GM23338 (cell line): ENCODE results near the gene SDR42E2. TPM values are rescaled to one million over a fixed set of nuclear protein-coding genes. Genes with fewer than 3 reads are reported as not detected.

ENCODE experiments used
- ATAC-seq: fragments of 200-7000 bp; cut with Tn5 transposase; 3 replicates; pipeline ENCODE4 v1.9.1; 2020
- DNase-seq: peaks from one replicate; pipeline ENCODE4 v3.0.0-alpha.2; 2015; ENCODE audit warnings: low spot score
- H2AFZ ChIP-seq: fragments of 200-600 bp; sonication (generic); 2 replicates; pipeline ENCODE4 v1.8.0; 2016; ENCODE audit warnings: antibody characterized with exemption, mild to moderate bottlenecking, moderate library complexity
- H3F3A ChIP-seq: fragments of 200-600 bp; sonication (generic); replicated peaks from 2 replicates; pipeline ENCODE4 v1.8.0; 2017; ENCODE audit warnings: antibody characterized with exemption, mixed run types, low read depth
- H3K27ac ChIP-seq: fragments of 200-600 bp; sonication (generic); 2 replicates; pipeline ENCODE4 v1.6.1; 2016; ENCODE audit warnings: low read depth
- H3K27me3 ChIP-seq: fragments of 200-600 bp; sonication (generic); 2 replicates; pipeline ENCODE4 v1.8.0; 2016; ENCODE audit warnings: mild to moderate bottlenecking, mixed run types, moderate library complexity; ENCODE audit not compliant: insufficient read depth
- H3K36me3 ChIP-seq: fragments of 200-600 bp; sonication (generic); 2 replicates; pipeline ENCODE4 v1.8.0; 2016; ENCODE audit warnings: mild to moderate bottlenecking; ENCODE audit not compliant: insufficient read depth
- H3K4me1 ChIP-seq: fragments of 200-600 bp; sonication (generic); 2 replicates; pipeline ENCODE4 v1.8.0; 2016; ENCODE audit warnings: mild to moderate bottlenecking, moderate library complexity; ENCODE audit not compliant: insufficient read depth
- H3K4me2 ChIP-seq: fragments of 200-600 bp; sonication (generic); 2 replicates; pipeline ENCODE4 v1.7.1; 2017; ENCODE audit warnings: mixed run types
- H3K4me3 ChIP-seq: fragments of 200-600 bp; sonication (generic); 2 replicates; pipeline ENCODE4 v1.6.1; 2016; ENCODE audit warnings: mixed run types
- H3K79me2 ChIP-seq: fragments of 200-600 bp; sonication (generic); replicated peaks from 2 replicates; pipeline ENCODE4 v1.8.0; 2017; ENCODE audit warnings: mild to moderate bottlenecking; ENCODE audit not compliant: insufficient read depth
- H3K9me2 ChIP-seq: fragments of 200-600 bp; sonication (generic); 2 replicates; pipeline ENCODE4 v1.8.0; 2017; ENCODE audit not compliant: insufficient read depth
- H4K20me1 ChIP-seq: fragments of 200-600 bp; sonication (generic); replicated peaks from 2 replicates; pipeline ENCODE4 v1.8.0; 2017; ENCODE audit warnings: mild to moderate bottlenecking; ENCODE audit not compliant: insufficient read depth
- H3K27ac Mint-ChIP-seq: 2 replicates; pipeline ENCODE4 v1.8.0; 2020; ENCODE audit warnings: inconsistent platforms, mild to moderate bottlenecking, moderate library complexity, mixed read lengths
- H3K27me3 Mint-ChIP-seq: 3 replicates; pipeline ENCODE4 v1.8.0; 2022; ENCODE audit warnings: low read depth, mild to moderate bottlenecking, moderate library complexity, mixed read lengths, inconsistent platforms; ENCODE audit not compliant: insufficient read depth, poor library complexity
- H3K36me3 Mint-ChIP-seq: 3 replicates; pipeline ENCODE4 v1.8.0; 2021; ENCODE audit warnings: low read depth, mild to moderate bottlenecking, inconsistent platforms, moderate library complexity, mixed read lengths
- H3K4me1 Mint-ChIP-seq: 3 replicates; pipeline ENCODE4 v1.8.0; 2020; ENCODE audit warnings: mild to moderate bottlenecking, inconsistent platforms, mixed read lengths
- H3K4me3 Mint-ChIP-seq: 3 replicates; pipeline ENCODE4 v1.8.0; 2021; ENCODE audit warnings: moderate library complexity, mild to moderate bottlenecking, inconsistent platforms, mixed read lengths
- H3K9me3 Mint-ChIP-seq: 3 replicates; pipeline ENCODE4 v1.8.0; 2020; ENCODE audit warnings: moderate library complexity, mild to moderate bottlenecking, inconsistent platforms, mixed read lengths
- CREB1 ChIP-seq: fragments of 250-450 bp; sonication (Bioruptor Pico); IDR thresholded peaks from 2 replicates; pipeline ENCODE4 v1.5.0; 2020; ENCODE audit warnings: low read depth, mild to moderate bottlenecking, moderate library complexity
- EZH2 ChIP-seq: fragments of 200-600 bp; sonication (generic); IDR thresholded peaks from one replicate; pipeline ENCODE4 v1.8.0; 2017; ENCODE audit warnings: antibody characterized with exemption, mild to moderate bottlenecking, low read depth; ENCODE audit not compliant: unreplicated experiment
- EZH2phosphoT487 ChIP-seq: fragments of 200-600 bp; sonication (generic); IDR thresholded peaks from one replicate; pipeline ENCODE4 v1.8.1; 2018; ENCODE audit warnings: antibody characterized with exemption; ENCODE audit not compliant: unreplicated experiment
- JUNB ChIP-seq: IDR thresholded peaks from one replicate; pipeline ENCODE4 v1.6.1; 2016; ENCODE audit warnings: antibody characterized with exemption; ENCODE audit not compliant: unreplicated experiment
- NANOG ChIP-seq: IDR thresholded peaks from 2 replicates; pipeline ENCODE4 v1.6.1; 2016; ENCODE audit warnings: antibody characterized with exemption, borderline replicate concordance
- POLR2AphosphoS5 ChIP-seq: IDR thresholded peaks from 2 replicates; pipeline ENCODE4 v1.6.1; 2016; ENCODE audit warnings: antibody characterized with exemption, low read depth
- STAT1 ChIP-seq: IDR thresholded peaks from one replicate; pipeline ENCODE4 v1.6.1; 2016; ENCODE audit warnings: antibody characterized with exemption; ENCODE audit not compliant: unreplicated experiment
- ZNF114 ChIP-seq: fragments of 250-450 bp; sonication (Bioruptor Pico); IDR thresholded peaks from 2 replicates; pipeline ENCODE4 v1.5.0; 2020; ENCODE audit warnings: mild to moderate bottlenecking, moderate library complexity
- ZNF331 ChIP-seq: fragments of 250-450 bp; sonication (Bioruptor Pico); IDR thresholded peaks from 2 replicates; pipeline ENCODE4 v1.5.0; 2020; ENCODE audit warnings: low read depth, mild to moderate bottlenecking, moderate library complexity
- polyA plus RNA-seq: library from polyadenylated mRNA; unstranded; fragments of >200 nt; fragmentation: Nextera tagmentation; extraction: Ambion mirVana; gene quantifications from 2 replicates; pipeline ENCODE4 v1.2.1, GENCODE V29; 2016
- total RNA-seq: library from RNA; depleted of rRNA; stranded (reverse); fragments of >200 nt; shearing (Covaris generic); gene quantifications from 2 replicates; pipeline ENCODE4 v1.2.3, GENCODE V29; 2014
- TF ChIP-seq, protein P1 (sequence below): fragments of 250-450 bp; sonication (Bioruptor Pico); IDR thresholded peaks from 2 replicates; pipeline ENCODE4 v1.5.0; 2020; ENCODE audit warnings: mild to moderate bottlenecking, moderate library complexity
- TF ChIP-seq, protein P2 (sequence below): IDR thresholded peaks from one replicate; pipeline ENCODE4 v1.6.1; 2018; ENCODE audit warnings: antibody characterized with exemption; ENCODE audit not compliant: unreplicated experiment
- TF ChIP-seq, protein P3 (sequence below), 2 experiments: fragments of 200-600 bp in 1 of 2; sonication (generic) in 1 of 2; conservative IDR thresholded peaks; 2 replicates each; pipeline versions ENCODE4 v1.5.1 to v1.6.1; 2016 to 2017; ENCODE audit warnings: antibody characterized with exemption in 2 of 2, low read depth in 2 of 2, mild to moderate bottlenecking in 2 of 2, moderate library complexity in 1 of 2
- TF ChIP-seq, protein P4 (sequence below): IDR thresholded peaks from 2 replicates; pipeline ENCODE4 v1.6.1; 2016; ENCODE audit warnings: antibody characterized with exemption

The SDR42E2 gene
- total and polyA plus RNA-seq, 2 experiments from 2014 or later, result 0.15 TPM; not detected in 1

DNA sequence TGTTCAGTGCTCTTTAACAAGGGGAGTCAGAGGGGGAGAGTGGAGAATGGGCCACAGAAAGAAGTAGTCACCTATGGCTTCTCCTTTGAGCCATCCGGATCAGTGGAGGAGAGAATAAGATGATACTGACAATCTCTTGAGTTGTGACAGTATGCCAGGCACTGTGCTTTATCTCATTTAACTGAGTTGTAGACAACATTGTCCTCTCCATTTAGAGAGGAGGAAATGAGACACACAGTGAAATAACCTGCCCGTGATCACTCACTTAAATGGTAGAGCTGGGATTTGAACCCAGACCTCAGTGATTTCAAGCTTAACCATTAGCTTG lies 25.9 kb downstream of the SDR42E2 start:
- Mint-ChIP-seq H3K4me1 (peaks cover 29% of the 10 kb centered on the region), H3K27me3 (peaks cover 21% of the 10 kb centered on the region), H3K9me3 (no peaks in the 10 kb centered on the region), H3K4me3 (no peak overlapping the region; the same call in 2 of the 3 replicates), H3K36me3 (no peaks in the 10 kb centered on the region), H3K27ac (no peak overlapping the region)
- Histone ChIP-seq H3K79me2 (no peaks in the 10 kb centered on the region), H3K4me3 (no peak overlapping the region), H3K4me1 (peaks cover 26% of the 10 kb centered on the region), H2AFZ (no peak overlapping the region), H3F3A (peaks cover 8% of the 10 kb centered on the region; the same call in 1 of the 2 replicates), H3K27ac (no peak overlapping the region), H3K4me2 (no peak overlapping the region), H3K27me3 (no peaks in the 10 kb centered on the region), H3K9me2 (0 out of 2 replicates have a peak, but pooled peaks cover 6% of the 10 kb centered on the region), H3K36me3 (no peaks in the 10 kb centered on the region), H4K20me1 (no peaks in the 10 kb centered on the region)
- DNase-seq (no peak), ATAC-seq (no peak)
- TF ChIP-seq, protein P1, sequence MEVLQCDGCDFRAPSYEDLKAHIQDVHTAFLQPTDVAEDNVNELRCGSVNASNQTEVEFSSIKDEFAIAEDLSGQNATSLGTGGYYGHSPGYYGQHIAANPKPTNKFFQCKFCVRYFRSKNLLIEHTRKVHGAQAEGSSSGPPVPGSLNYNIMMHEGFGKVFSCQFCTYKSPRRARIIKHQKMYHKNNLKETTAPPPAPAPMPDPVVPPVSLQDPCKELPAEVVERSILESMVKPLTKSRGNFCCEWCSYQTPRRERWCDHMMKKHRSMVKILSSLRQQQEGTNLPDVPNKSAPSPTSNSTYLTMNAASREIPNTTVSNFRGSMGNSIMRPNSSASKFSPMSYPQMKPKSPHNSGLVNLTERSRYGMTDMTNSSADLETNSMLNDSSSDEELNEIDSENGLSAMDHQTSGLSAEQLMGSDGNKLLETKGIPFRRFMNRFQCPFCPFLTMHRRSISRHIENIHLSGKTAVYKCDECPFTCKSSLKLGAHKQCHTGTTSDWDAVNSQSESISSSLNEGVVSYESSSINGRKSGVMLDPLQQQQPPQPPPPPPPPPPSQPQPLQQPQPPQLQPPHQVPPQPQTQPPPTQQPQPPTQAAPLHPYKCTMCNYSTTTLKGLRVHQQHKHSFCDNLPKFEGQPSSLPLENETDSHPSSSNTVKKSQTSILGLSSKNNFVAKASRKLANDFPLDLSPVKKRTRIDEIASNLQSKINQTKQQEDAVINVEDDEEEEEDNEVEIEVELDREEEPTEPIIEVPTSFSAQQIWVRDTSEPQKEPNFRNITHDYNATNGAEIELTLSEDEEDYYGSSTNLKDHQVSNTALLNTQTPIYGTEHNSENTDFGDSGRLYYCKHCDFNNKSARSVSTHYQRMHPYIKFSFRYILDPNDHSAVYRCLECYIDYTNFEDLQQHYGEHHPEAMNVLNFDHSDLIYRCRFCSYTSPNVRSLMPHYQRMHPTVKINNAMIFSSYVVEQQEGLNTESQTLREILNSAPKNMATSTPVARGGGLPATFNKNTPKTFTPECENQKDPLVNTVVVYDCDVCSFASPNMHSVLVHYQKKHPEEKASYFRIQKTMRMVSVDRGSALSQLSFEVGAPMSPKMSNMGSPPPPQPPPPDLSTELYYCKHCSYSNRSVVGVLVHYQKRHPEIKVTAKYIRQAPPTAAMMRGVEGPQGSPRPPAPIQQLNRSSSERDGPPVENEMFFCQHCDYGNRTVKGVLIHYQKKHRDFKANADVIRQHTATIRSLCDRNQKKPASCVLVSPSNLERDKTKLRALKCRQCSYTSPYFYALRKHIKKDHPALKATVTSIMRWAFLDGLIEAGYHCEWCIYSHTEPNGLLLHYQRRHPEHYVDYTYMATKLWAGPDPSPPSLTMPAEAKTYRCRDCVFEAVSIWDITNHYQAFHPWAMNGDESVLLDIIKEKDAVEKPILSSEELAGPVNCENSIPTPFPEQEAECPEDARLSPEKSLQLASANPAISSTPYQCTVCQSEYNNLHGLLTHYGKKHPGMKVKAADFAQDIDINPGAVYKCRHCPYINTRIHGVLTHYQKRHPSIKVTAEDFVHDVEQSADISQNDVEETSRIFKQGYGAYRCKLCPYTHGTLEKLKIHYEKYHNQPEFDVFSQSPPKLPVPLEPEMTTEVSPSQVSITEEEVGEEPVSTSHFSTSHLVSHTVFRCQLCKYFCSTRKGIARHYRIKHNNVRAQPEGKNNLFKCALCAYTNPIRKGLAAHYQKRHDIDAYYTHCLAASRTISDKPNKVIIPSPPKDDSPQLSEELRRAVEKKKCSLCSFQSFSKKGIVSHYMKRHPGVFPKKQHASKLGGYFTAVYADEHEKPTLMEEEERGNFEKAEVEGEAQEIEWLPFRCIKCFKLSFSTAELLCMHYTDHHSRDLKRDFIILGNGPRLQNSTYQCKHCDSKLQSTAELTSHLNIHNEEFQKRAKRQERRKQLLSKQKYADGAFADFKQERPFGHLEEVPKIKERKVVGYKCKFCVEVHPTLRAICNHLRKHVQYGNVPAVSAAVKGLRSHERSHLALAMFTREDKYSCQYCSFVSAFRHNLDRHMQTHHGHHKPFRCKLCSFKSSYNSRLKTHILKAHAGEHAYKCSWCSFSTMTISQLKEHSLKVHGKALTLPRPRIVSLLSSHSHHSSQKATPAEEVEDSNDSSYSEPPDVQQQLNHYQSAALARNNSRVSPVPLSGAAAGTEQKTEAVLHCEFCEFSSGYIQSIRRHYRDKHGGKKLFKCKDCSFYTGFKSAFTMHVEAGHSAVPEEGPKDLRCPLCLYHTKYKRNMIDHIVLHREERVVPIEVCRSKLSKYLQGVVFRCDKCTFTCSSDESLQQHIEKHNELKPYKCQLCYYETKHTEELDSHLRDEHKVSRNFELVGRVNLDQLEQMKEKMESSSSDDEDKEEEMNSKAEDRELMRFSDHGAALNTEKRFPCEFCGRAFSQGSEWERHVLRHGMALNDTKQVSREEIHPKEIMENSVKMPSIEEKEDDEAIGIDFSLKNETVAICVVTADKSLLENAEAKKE (CRISPR knock-in tag), result no peak
- TF ChIP-seq, protein P2, sequence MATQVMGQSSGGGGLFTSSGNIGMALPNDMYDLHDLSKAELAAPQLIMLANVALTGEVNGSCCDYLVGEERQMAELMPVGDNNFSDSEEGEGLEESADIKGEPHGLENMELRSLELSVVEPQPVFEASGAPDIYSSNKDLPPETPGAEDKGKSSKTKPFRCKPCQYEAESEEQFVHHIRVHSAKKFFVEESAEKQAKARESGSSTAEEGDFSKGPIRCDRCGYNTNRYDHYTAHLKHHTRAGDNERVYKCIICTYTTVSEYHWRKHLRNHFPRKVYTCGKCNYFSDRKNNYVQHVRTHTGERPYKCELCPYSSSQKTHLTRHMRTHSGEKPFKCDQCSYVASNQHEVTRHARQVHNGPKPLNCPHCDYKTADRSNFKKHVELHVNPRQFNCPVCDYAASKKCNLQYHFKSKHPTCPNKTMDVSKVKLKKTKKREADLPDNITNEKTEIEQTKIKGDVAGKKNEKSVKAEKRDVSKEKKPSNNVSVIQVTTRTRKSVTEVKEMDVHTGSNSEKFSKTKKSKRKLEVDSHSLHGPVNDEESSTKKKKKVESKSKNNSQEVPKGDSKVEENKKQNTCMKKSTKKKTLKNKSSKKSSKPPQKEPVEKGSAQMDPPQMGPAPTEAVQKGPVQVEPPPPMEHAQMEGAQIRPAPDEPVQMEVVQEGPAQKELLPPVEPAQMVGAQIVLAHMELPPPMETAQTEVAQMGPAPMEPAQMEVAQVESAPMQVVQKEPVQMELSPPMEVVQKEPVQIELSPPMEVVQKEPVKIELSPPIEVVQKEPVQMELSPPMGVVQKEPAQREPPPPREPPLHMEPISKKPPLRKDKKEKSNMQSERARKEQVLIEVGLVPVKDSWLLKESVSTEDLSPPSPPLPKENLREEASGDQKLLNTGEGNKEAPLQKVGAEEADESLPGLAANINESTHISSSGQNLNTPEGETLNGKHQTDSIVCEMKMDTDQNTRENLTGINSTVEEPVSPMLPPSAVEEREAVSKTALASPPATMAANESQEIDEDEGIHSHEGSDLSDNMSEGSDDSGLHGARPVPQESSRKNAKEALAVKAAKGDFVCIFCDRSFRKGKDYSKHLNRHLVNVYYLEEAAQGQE, result no peak
- TF ChIP-seq CREB1 (CRISPR knock-in tag), result no peak
- TF ChIP-seq ZNF114, result no peak
- TF ChIP-seq POLR2AphosphoS5, result no peak
- TF ChIP-seq NANOG, result no peak
- TF ChIP-seq, protein P3, sequence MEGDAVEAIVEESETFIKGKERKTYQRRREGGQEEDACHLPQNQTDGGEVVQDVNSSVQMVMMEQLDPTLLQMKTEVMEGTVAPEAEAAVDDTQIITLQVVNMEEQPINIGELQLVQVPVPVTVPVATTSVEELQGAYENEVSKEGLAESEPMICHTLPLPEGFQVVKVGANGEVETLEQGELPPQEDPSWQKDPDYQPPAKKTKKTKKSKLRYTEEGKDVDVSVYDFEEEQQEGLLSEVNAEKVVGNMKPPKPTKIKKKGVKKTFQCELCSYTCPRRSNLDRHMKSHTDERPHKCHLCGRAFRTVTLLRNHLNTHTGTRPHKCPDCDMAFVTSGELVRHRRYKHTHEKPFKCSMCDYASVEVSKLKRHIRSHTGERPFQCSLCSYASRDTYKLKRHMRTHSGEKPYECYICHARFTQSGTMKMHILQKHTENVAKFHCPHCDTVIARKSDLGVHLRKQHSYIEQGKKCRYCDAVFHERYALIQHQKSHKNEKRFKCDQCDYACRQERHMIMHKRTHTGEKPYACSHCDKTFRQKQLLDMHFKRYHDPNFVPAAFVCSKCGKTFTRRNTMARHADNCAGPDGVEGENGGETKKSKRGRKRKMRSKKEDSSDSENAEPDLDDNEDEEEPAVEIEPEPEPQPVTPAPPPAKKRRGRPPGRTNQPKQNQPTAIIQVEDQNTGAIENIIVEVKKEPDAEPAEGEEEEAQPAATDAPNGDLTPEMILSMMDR (conservative IDR thresholded peaks at IDR 0.05; ENCODE audit: low read depth in 2 of 2), result no peak
- TF ChIP-seq JUNB, result no peak
- TF ChIP-seq, protein P4, sequence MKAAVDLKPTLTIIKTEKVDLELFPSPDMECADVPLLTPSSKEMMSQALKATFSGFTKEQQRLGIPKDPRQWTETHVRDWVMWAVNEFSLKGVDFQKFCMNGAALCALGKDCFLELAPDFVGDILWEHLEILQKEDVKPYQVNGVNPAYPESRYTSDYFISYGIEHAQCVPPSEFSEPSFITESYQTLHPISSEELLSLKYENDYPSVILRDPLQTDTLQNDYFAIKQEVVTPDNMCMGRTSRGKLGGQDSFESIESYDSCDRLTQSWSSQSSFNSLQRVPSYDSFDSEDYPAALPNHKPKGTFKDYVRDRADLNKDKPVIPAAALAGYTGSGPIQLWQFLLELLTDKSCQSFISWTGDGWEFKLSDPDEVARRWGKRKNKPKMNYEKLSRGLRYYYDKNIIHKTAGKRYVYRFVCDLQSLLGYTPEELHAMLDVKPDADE, result no peak
- no peak for TF ChIP-seq EZH2
- TF ChIP-seq ZNF331, result no peak
- no peak for TF ChIP-seq STAT1
- no peak for TF ChIP-seq EZH2phosphoT487
